GF-D8 (cell line): ENCODE measurements around the gene FREY1.

Experiments used
- DNase-seq: peaks from one replicate; lab custom pipeline; 2025; lab: John Stamatoyannopoulos, UW

Gene FREY1

DNA sequence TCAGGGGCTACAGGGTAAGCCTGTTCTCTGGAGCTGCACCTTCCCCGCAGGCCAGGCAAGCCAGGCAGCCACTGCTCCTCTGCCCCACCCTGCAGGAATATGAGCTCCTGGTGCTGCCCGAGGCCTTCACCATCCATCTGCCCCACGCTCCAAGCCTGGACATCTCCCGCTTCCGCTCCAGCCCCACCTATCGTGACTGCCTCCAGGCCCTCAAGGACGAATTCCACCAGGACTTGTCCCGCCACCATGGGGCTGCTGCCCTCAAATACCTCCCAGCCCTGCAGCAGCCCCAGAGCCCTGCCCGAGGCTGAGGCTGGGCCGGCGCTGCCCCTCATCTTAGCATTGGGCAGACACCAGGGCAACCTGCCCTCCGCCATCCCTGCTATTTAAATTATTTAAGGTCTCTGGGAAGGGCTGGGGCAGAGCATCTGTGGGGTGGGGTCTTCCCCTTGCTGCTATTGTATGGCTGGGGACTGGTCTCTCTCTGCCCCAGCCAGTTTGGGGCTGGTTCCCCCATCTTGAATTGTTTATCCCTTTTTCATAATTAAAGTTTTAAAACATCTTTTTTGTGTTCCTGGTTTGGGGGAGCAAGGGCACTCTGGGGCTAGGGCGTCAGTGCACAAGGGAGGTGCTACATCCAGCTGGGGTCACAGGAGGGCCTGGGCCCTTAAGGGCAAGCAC, 21.6 kb upstream of the FREY1 start:
- DNase-seq: no peak

DNA sequence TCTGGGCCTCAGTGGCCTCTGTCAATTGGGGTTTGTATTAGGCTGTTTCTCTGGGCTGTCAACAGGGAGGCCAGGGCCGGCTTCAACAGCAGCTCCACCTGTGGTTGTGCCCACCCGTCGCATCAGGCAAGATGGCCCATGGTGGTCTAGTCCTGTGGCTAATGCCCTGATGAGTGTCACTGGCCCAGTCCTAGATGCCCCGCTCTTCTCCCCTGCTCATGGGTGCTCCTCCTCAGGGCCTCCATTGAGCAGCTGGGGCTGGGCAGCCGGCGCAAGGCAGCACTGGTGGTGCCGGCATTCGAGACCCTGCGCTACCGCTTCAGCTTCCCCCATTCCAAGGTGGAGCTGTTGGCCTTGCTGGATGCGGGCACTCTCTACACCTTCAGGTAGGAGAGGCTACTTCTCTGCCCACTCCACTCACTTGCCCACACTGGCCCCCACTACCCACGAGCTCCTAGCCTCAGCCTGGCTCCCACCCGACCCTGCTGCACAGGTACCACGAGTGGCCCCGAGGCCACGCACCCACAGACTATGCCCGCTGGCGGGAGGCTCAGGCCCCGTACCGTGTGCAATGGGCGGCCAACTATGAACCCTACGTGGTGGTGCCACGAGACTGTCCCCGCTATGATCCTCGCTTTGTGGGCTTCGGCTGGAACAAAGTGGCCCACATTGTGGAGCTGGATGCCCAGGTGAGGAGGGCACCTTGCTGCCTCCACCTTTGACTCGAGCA, 20.8 kb upstream of the FREY1 start:
- DNase-seq: no peak

DNA sequence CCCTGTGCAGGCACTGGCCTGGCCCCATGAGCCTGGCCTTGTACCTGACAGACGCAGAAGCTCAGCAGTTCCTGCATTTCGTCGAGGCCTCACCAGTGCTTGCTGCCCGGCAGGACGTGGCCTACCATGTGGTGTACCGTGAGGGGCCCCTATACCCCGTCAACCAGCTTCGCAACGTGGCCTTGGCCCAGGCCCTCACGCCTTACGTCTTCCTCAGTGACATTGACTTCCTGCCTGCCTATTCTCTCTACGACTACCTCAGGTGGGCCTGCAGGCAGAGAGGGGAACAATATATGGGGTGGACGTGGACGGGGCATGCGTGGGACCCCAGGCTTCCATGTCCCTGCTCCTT, 20.2 kb upstream of the FREY1 start:
- no peak for DNase-seq

DNA sequence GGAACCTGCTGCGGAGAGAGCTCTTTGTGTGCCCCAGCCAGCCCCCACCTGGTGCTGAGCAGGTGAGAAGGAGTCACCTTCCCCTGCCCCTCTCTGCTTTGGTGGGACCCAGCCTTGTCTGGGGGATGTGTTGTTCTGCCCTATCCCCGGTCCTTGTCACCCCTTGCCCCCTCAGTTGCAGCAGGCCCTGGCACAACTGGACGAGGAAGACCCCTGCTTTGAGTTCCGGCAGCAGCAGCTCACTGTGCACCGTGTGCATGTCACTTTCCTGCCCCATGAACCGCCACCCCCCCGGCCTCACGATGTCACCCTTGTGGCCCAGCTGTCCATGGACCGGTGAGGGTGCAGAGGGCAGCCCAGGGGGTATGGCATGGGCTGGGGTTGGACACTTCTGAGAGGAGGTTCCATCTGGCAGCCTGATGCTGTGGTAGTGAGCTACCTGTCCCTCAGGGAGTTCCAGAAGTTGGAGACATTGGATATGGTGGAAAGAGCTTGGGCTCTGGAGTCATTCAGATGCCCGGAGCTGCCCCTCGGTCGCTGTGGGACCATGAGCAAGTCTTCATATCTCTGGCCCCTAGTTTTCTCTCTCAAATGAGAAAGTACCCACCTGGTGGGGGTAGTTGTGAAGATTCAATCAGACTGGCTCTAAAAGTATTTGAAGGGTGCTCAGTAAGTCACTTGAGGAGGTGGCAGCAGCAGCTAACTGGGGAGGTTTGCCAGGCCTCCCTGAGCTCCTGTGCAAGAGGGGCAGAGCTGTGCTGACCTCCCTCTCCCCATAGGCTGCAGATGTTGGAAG, 19.7 kb upstream of the FREY1 start:
- DNase-seq: no peak

DNA sequence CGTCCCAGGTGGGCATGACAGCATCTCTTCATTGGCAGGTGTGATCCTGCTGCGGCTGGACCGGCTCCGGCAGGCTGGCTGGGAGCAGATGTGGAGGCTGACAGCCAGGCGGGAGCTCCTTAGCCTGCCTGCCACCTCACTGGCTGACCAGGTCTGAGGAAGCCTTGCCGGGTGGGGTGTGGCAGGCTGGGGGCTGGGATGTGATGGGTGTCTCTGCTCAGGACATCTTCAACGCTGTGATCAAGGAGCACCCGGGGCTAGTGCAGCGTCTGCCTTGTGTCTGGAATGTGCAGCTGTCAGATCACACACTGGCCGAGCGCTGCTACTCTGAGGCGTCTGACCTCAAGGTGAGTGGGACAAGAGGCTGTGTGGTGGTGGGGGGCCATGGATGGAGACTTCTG, 18.9 kb upstream of the FREY1 start:
- DNase-seq: no peak

DNA sequence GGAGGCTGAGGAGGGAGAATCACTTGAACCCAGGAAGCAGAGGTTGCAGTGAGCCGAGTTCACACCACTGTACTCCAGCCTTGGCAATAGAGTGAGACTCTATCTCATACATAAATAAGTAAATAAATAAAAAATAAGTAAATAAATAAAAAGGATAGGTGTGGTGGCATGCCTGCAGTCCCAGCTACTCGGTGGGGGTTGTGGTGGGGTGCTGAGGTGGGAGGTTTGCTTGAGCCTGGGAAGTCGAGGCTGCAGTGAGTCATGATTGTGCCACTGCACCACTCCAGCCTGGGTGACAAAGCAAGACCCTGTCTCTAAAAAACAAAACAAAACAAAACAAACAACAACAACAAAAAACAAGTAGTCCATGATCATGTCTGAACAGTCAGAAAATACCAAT, 18.5 kb upstream of the FREY1 start:
- DNase-seq: no peak

DNA sequence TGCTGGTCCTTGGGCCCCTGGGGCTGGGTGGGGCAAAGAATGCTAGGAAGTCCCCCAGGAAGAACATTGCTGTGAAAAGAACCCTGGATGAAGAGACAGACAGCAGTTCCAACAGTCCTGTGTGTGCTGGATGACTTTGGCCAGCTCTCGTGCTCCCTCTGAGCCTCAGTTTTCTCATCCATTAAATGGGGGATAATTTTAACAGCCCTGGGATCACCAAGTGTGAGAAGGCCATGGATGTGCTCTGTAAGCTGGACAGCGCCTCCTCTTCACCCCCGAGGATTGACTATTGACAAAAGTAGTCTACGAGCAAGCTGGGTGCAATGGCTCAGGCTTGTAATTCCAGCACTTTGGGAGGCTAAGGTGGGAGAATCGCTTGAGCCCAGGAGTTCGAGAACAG, 17.9 kb upstream of the FREY1 start:
- DNase-seq: no peak

DNA sequence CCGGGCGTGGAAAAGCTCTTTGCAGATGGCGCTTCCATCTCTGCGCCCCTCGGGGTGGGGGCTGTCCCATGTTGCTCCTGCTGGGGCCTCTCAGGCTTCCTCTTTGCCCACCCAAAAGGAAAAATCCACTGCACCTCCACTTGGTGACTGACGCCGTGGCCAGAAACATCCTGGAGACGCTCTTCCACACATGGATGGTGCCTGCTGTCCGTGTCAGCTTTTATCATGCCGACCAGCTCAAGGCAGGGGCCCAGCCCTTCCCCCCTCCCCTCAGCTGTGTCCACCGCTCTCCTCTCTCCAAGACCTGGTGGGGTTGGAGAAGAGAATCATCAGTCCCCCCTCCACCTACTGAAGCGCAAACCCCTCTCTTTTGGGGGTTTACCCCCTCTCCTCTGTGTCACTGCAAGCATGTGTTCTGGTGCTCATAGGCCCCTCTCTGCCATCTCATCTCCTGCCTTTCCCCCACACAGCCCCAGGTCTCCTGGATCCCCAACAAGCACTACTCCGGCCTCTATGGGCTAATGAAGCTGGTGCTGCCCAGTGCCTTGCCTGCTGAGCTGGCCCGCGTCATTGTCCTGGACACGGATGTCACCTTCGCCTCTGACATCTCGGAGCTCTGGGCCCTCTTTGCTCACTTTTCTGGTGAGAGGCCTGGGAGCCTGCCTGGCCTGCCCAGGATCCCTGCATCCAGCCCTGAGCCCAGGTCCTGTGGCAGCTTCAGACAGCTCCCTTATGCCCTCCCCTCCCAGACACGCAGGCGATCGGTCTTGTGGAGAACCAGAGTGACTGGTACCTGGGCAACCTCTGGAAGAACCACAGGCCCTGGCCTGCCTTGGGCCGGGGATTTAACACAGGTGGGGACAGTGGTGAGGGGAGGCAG, 17.2 kb upstream of the FREY1 start:
- no peak for DNase-seq

DNA sequence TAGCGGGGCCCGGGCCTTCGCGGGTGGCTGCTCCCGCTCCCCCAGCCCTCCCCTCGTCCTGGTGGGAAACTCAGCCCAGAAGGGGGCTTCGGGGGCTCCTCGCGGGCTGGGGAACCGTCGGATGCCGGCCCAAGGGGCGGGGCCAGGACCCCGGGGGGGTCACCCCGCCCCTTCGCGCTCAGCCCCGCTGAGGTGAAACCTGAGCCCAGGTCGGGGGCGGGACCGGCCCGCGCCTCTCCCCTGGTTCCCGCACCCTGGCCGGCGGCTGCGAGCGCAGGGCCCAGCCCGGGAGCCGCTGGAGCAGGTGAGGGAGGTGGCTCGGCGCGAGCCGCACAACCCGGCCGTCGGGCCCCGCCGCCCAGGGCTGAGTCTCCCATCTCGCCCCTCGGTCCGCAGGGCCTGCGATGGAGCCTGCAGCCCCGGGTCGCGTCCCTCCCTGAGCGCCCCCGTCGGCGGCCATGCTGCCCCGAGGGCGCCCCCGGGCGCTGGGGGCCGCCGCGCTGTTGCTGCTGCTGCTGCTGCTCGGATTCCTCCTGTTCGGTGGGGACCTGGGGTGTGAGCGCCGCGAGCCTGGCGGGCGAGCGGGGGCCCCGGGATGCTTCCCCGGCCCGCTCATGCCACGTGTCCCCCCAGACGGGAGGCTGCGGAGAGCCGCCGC, 15.5 kb upstream of the FREY1 start, which contains the start of gene LARGE2:
LARGE2 (plus strand) TSS at position 232 of the 658 bp plus-strand sequence; CDS start at position 459, 227 bp downstream.
- no peak for DNase-seq

DNA sequence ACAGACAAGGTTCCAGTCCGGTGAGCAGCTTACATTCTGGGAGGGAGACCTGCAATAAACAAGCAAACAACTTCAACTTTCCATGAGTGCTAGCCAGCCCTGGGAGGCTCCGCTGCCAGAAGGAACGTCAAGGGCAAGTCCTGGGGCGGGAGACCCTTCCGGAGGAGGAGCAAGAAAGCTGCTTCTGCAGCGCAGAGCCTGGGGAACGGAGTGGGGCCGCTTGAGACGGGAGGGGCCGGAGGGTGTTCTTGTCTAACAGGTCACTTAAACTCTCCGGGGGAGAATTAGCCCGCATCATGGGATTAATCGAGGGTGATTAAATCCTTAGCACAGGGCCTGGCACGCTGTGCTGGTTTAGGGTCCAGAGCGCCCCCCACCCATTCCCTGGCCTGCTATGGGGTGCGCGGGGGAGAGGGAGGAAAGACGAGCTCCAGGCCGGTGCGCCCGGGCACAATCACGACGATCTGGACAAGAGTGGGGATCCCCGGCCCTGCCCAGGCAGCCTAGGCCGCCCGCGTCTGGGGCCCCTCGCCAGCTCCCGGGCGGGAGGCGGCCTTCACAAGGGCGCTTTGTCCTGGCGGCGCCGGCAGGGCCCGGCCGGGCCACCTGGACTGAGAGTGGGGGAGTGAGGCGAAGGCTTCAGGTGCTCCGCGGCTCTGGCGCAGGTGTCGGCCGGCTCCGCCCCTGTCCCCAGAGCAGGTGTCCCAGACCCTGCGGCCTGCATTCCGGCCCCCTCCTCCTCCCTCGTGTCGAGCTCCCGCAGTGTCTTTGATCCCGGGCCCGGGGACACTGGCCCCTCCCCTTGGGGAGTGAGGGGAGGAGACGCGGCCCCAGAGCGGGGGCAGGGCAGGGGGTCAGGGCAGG, 14.7 kb upstream of the FREY1 start:
- DNase-seq: no peak

DNA sequence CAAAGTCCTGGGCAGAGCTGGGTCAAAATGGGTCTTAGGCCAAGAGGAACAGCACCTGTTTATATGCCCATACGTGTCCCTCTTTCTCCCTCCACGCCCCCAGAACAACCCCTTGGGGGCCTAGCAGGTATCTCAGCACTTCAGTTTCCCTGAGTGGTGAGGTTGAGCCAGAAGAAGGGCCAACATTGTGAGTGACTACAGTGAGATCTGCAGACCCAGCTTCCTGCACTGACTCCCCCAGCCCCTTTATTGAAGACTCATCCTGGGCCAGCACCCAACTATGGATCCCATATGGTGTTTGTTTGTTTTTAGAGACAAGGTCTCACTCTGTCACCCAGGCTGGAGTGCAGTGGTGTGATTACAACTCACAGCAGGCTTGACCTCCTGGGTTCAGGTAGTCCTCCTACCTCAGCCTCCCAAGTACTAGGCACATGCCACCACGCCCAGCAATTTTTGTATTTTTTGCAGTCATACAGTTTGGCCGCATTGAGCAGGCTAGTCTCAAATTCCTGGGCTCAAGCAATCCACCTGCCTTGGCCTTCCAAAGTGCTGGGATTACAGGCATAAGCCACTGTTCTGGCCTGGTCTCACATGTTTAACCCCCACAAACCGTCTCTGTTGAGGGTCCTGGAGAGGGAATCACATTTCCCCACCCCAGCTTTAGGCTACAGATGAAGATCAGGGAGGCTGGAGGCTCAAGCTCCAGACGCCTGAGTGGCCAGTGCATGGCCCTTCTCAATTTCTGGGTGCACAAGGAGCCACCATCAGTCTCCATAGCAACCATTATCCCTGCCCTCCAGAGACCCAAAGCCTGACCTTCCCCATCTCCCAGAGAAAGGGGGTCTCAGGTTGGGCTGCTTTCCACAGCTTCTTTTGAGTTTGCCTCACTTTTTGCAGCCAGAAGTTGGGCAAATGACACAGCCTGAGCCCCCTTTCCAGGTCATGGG, 13.7 kb upstream of the FREY1 start:
- no peak for DNase-seq

DNA sequence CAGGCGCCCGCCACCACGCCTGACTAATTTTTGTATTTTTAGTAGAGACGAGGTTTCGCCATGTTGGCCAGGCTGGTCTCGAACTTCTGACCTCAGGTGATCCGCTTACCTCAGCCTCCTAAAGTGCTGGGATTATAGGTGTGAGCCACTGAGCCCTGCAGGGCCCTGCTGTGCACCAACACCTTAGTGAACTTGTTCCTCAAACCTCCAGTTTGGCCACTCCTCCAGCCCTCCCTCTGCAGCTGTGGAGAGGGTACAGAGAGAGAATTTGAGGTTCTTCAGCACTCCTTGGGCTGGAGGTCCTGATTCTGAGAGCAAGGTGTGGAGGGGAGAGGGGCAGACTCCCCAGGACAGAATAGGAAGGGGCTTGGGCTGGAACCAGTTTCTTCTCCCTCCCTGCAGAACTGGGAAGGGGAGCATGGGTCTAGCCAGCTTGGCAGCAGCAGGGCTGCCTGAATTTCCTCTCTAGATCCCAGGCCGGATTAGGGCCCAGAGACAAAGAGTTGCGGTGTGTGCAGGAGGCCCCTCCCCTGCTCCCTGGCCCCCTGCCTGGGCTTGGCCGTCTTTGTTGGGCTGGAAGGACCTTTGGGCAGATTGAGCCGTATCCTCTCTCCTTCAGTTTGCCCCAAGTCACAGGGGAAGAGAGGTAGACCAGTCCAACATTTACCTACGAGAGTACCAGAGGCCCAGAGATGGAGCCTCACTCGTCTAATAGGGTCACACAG, 12.9 kb upstream of the FREY1 start:
- no peak for DNase-seq

DNA sequence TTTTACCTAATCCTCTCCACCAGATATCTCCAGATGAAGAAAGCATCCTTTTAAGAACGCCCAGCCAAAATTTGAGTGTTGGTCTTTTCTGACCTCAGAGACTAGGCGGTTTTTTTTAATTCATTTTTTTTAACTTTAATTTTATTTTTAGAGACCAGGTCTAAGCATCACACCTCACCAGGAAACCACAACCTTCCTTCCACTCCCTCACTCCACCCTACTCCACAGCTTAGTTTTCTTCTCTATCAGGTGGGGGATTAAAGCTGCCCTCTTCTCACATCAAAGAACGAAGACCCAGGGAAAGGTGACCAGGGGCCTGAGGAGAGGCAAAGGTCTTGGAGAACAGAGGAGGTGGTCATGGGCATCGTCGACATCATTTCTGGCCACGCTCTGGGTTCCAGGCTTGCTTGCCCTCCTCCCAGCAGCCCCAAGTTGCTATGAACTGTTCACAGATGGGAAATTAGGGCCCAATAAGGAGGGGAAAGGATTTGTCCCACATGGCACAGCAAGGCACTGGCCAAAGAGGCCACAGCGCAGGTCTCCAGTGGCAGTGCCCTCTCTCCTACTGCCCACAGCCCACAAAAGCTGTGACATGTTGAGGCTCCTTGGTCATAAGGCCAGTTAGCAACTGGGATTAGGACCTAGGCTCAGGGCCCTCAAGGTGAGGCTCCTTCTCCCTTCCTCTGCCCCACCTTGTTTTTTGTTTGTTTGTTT, 12.0 kb upstream of the FREY1 start:
- DNase-seq: no peak

DNA sequence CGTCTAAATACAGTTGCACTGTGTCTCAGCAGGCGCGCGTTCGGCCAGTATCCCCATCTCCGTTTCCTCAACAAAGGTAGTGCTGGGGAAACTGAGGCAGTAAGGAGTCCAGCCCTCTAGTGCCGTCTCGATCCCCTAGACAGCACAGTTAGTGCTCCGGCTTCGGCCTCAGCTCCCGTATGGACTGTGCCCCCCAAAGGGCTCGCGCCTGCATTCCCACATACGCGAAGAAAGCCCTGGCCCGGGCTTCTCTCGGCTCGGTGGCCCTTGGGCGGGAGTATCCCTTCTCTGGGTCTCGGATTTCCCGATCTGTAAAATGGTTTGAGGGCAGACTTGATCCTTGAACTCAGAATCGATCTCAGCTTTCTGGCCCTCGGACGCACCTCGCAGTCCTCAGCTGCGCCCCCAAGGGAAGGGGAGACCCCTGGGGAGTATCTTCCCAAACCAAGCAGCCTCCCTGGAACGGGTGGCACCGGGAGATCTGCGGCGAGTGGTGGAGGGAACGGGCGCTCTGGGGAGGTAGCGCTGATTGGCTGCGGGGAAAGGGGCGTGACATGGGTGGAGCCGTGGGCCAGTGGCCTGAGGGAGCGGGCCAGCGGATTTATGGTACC, 11.4 kb upstream of the FREY1 start:
- peak; percentile 3 for DNase-seq

DNA sequence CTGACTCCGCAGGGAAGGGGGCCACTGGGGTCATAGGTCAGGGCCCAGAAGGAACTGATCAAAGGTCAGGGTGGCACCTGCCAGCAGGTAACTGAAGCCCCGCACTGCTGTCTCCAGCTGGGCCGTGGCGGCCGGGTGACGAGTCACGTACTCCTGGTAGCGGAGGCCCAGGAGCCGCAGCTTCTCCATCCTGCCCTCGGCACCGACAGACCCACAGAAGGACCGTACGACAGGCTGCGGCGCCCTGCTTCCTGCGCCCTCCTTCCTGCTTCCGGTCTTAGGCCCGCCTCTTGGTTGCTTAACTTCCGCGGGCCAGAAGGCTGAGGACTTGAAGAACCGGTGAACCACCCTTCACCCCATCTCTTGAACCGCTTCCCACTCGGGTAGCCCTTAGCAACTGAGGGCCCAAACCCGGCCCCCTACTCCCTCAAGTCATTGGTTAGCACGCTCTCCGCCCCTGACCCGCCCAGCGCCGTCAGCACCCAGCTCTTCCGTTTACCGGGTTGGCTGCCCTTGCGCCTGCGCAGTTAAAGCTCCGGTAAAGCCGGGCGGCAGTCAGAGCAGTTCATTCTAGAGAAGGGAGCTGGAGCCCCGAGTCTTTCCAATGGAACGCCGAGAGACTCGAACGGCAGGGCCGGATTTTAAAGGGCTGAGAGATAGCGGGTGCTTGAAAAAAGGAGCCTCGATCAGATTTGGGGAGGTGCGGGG, 10.7 kb upstream of the FREY1 start, which contains the start of gene PEX16:
PEX16 (minus strand) TSS at position 255 of the 708 bp plus-strand sequence; CDS start at position 189, 66 bp downstream.
- DNase-seq: peak; percentile 89

DNA sequence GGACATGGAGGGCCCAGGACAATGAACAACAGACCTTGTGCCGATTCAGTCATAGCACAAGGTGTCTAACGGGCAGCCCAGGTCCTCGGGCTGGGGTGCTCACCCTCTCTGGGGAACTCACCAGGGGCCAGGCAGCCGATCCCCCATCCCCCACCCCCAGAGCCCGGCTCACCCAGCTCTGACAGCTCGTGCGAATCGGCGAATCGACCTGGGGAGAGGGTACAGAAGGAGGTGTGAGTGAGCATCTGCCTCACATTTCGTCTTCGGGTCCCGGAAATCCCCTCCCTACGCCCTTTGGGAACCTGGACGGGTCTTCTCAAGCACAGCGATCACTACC, 10.2 kb upstream of the FREY1 start:
- no peak for DNase-seq

DNA sequence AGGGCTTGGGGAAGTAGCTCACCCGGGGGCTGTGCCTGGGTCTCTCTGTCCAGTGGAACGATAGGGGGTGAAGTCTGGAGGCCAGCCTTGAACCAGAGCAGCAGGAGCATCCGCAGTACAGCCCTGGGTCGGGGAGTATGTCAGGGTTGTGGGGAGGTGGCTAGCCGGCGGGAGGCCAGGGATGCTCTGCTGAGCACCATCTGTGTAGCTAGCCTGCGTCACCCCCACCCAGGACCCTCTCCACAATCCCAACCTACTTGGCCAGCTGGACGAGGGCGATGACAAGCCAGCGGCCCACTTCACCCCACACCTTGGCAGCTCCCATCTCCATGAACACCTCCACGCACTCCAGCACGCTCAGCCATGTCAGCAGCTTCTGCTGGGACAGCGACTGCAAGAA, 8.4 kb upstream of the FREY1 start:
- DNase-seq: no peak
